Measurements from ENCODE around the gene GNG8. TPM values are rescaled to one million over a fixed set of nuclear protein-coding genes. Genes with fewer than 3 reads are reported as not detected.

Gene GNG8
- total RNA-seq, 1 donor from 2014 or later = not detected

GRCh38 chr19:46609511-46610412, 26.2 kb downstream of the GNG8 start:
- TF ChIP-seq CTCF (IDR thresholded peaks at IDR 0.05; ENCODE audit: insufficient read depth, low read length, poor library complexity, severe bottlenecking) = no peak
- peaks cover 2% of the 10 kb centered on the region for H3K36me3 ChIP-seq (ENCODE audit: control insufficient read depth, insufficient read depth, low read length)
- no peak for DNase-seq (ENCODE audit: low read depth)
- no peak overlapping the region for H3K4me3 ChIP-seq (ENCODE audit: low read depth, low read length)
- no peaks in the 10 kb centered on the region for H3K27me3 ChIP-seq (ENCODE audit: control insufficient read depth, insufficient read depth, low read length)

GRCh38 chr19:46608581-46609345, 27.2 kb downstream of the GNG8 start:
- peaks cover 2% of the 10 kb centered on the region for H3K36me3 ChIP-seq (ENCODE audit: control insufficient read depth, insufficient read depth, low read length)
- H3K4me3 ChIP-seq (ENCODE audit: low read depth, low read length) = no peak overlapping the region
- no peak for DNase-seq (ENCODE audit: low read depth)
- H3K27me3 ChIP-seq (ENCODE audit: control insufficient read depth, insufficient read depth, low read length) = no peaks in the 10 kb centered on the region
- no peak for TF ChIP-seq CTCF (IDR thresholded peaks at IDR 0.05; ENCODE audit: insufficient read depth, low read length, poor library complexity, severe bottlenecking)

- Histone ChIP-seq H3K36me3 (ENCODE audit: control insufficient read depth, insufficient read depth, low read length) (peaks cover 2% of the 10 kb centered on the region), H3K27me3 (ENCODE audit: control insufficient read depth, insufficient read depth, low read length) (no peaks in the 10 kb centered on the region), H3K4me3 (ENCODE audit: low read depth, low read length) (no peak overlapping the region)
- no peak for TF ChIP-seq CTCF (IDR thresholded peaks at IDR 0.05; ENCODE audit: insufficient read depth, low read length, poor library complexity, severe bottlenecking)
- DNase-seq (ENCODE audit: low read depth) = no peak
Observed at GRCh38 chr19:46608178-46608577, 27.8 kb downstream of the GNG8 start.

- peaks cover 2% of the 10 kb centered on the region for H3K36me3 ChIP-seq (ENCODE audit: control insufficient read depth, insufficient read depth, low read length)
- H3K27me3 ChIP-seq (ENCODE audit: control insufficient read depth, insufficient read depth, low read length) = no peaks in the 10 kb centered on the region
- no peak overlapping the region for H3K4me3 ChIP-seq (ENCODE audit: low read depth, low read length)
- TF ChIP-seq CTCF (IDR thresholded peaks at IDR 0.05; ENCODE audit: insufficient read depth, low read length, poor library complexity, severe bottlenecking) = no peak
- no peak for DNase-seq (ENCODE audit: low read depth)
Observed at GRCh38 chr19:46607448-46607841, 28.6 kb downstream of the GNG8 start.

- no peak for DNase-seq (ENCODE audit: low read depth)
- Histone ChIP-seq H3K27me3 (ENCODE audit: control insufficient read depth, insufficient read depth, low read length) (no peaks in the 10 kb centered on the region), H3K4me3 (ENCODE audit: low read depth, low read length) (no peak overlapping the region), H3K36me3 (ENCODE audit: control insufficient read depth, insufficient read depth, low read length) (peaks cover 2% of the 10 kb centered on the region)
- TF ChIP-seq CTCF (IDR thresholded peaks at IDR 0.05; ENCODE audit: insufficient read depth, low read length, poor library complexity, severe bottlenecking) = no peak
Observed at GRCh38 chr19:46606681-46607447, 29.1 kb downstream of the GNG8 start.
